Measurements from ENCODE around the gene NDUFB10.

Gene NDUFB10

GRCh38 chr16:1985466-1986150, 26.3 kb downstream of the NDUFB10 start:
- H3K4me3 ChIP-seq (ENCODE audit: low read depth, low read length) = peak overlapping the region; percentile 71
- H3K79me2 ChIP-seq = no peaks in the 10 kb centered on the region
- H3K9ac ChIP-seq = no peak overlapping the region
- H3K9me3 ChIP-seq (ENCODE audit: control insufficient read depth, low read length) = no peaks in the 10 kb centered on the region
- peaks cover 7% of the 10 kb centered on the region for H3K4me1 ChIP-seq
- no peaks in the 10 kb centered on the region for H3K27me3 ChIP-seq (ENCODE audit: control insufficient read depth, insufficient read depth, low read length)
- no peak overlapping the region for H2AFZ ChIP-seq
- no peak for TF ChIP-seq CTCF (IDR thresholded peaks at IDR 0.05)
- H3K36me3 ChIP-seq (ENCODE audit: control insufficient read depth, insufficient read depth, low read length) = no peaks in the 10 kb centered on the region
- H3K4me2 ChIP-seq (ENCODE audit: low read length) = no peak overlapping the region
- H3K27ac ChIP-seq = no peak overlapping the region

- Histone ChIP-seq H3K4me1 (peaks cover 7% of the 10 kb centered on the region), H3K9me3 (ENCODE audit: control insufficient read depth, low read length) (no peaks in the 10 kb centered on the region), H3K27me3 (ENCODE audit: control insufficient read depth, insufficient read depth, low read length) (no peaks in the 10 kb centered on the region), H3K4me3 (ENCODE audit: low read depth, low read length) (no peak overlapping the region), H3K36me3 (ENCODE audit: control insufficient read depth, insufficient read depth, low read length) (no peaks in the 10 kb centered on the region), H2AFZ (no peak overlapping the region), H3K9ac (no peak overlapping the region), H3K4me2 (ENCODE audit: low read length) (no peak overlapping the region), H3K79me2 (no peaks in the 10 kb centered on the region), H3K27ac (no peak overlapping the region)
- no peak for TF ChIP-seq CTCF (IDR thresholded peaks at IDR 0.05)
These were observed 27.9 kb downstream of the NDUFB10 start for GRCh38 chr16:1987198-1987597.

GRCh38 chr16:1989209-1990100, 30.1 kb downstream of the NDUFB10 start, which contains the start of gene SYNGR3:
Gene SYNGR3, plus strand, starts transcription at chr16:1989970. Its CDS starts 133 bp downstream, at chr16:1990103.
- no peak within 1 kb of the TSS for H3K27ac ChIP-seq
- H3K9ac ChIP-seq = no peak within 1 kb of the TSS
- H3K4me1 ChIP-seq = peaks cover 7% of the 10 kb centered on the region
- H3K4me2 ChIP-seq (ENCODE audit: low read length) = peak within 1 kb of the TSS; percentile 89
- peak within 1 kb of the TSS; percentile 68 for H3K4me3 ChIP-seq (ENCODE audit: low read depth, low read length)
- H3K27me3 ChIP-seq (ENCODE audit: control insufficient read depth, insufficient read depth, low read length) = no peaks in the 10 kb centered on the region
- H3K36me3 ChIP-seq (ENCODE audit: control insufficient read depth, insufficient read depth, low read length) = no peaks in the 10 kb centered on the region
- no peaks in the 10 kb centered on the region for H3K9me3 ChIP-seq (ENCODE audit: control insufficient read depth, low read length)
- no peaks in the 10 kb centered on the region for H3K79me2 ChIP-seq
- no peak for TF ChIP-seq CTCF (IDR thresholded peaks at IDR 0.05)
- H2AFZ ChIP-seq = peak within 1 kb of the TSS; percentile 73

- no peak for TF ChIP-seq CTCF (IDR thresholded peaks at IDR 0.05)
- H3K36me3 ChIP-seq (ENCODE audit: control insufficient read depth, insufficient read depth, low read length) = no peaks in the 10 kb centered on the region
- H3K9me3 ChIP-seq (ENCODE audit: control insufficient read depth, low read length) = no peaks in the 10 kb centered on the region
- H3K27me3 ChIP-seq (ENCODE audit: control insufficient read depth, insufficient read depth, low read length) = no peaks in the 10 kb centered on the region
- no peak overlapping the region for H3K27ac ChIP-seq
- H3K9ac ChIP-seq = no peak overlapping the region
- H3K4me2 ChIP-seq (ENCODE audit: low read length) = no peak overlapping the region
- peak overlapping the region; percentile 68 for H3K4me3 ChIP-seq (ENCODE audit: low read depth, low read length)
- H3K79me2 ChIP-seq = no peaks in the 10 kb centered on the region
- H3K4me1 ChIP-seq = peaks cover 5% of the 10 kb centered on the region
- H2AFZ ChIP-seq = peak overlapping the region; percentile 73
These were observed 30.7 kb downstream of the NDUFB10 start for GRCh38 chr16:1990101-1990350.

Data from parathyroid adenoma (tissue), 2 donors.